Smooth muscle cell (in vitro differentiated cells): ENCODE measurements around the gene ADARB2. TPM values are rescaled to one million over a fixed set of nuclear protein-coding genes. Genes with fewer than 3 reads are reported as not detected.
"Not testable (repeated sequence)": the region's sequence is repeated elsewhere in the genome, so short reads cannot be mapped to it uniquely, and the experiment has no call there.

ENCODE experiments used
- DNase-seq: peaks from one replicate; lab custom pipeline; 2025; ENCODE audit not compliant: unreplicated experiment; lab: John Stamatoyannopoulos, UW
- H2AFZ ChIP-seq: fragments of 200-600 bp; sonication (generic); 2 replicates; pipeline ENCODE4 v1.6.0; 2016; ENCODE audit warnings: antibody characterized with exemption, low read depth, mild to moderate bottlenecking
- H3F3A ChIP-seq: fragments of 200-600 bp; sonication (generic); 2 replicates; pipeline ENCODE4 v1.6.0; 2017; ENCODE audit warnings: antibody characterized with exemption, low read depth
- H3K27ac ChIP-seq: fragments of 200-600 bp; sonication (generic); 2 replicates; pipeline ENCODE4 v1.5.1; 2016; ENCODE audit warnings: low read depth, mild to moderate bottlenecking
- H3K27me3 ChIP-seq: fragments of 200-600 bp; sonication (generic); 2 replicates; pipeline ENCODE4 v1.6.1; 2016; ENCODE audit warnings: low read depth, mild to moderate bottlenecking
- H3K36me3 ChIP-seq: fragments of 200-600 bp; sonication (generic); 2 replicates; pipeline ENCODE4 v1.5.1; 2016; ENCODE audit warnings: low read depth
- H3K4me1 ChIP-seq: fragments of 200-600 bp; sonication (generic); 2 replicates; pipeline ENCODE4 v1.5.1; 2016; ENCODE audit warnings: low read depth
- H3K4me2 ChIP-seq: fragments of 200-600 bp; sonication (generic); 2 replicates; pipeline ENCODE4 v1.6.0; 2016; ENCODE audit warnings: mild to moderate bottlenecking
- H3K4me3 ChIP-seq: fragments of 200-600 bp; sonication (generic); 2 replicates; pipeline ENCODE4 v1.5.1; 2016; ENCODE audit warnings: mild to moderate bottlenecking
- H3K79me2 ChIP-seq: fragments of 200-600 bp; sonication (generic); 2 replicates; pipeline ENCODE4 v1.6.0; 2016; ENCODE audit warnings: low read depth, mild to moderate bottlenecking
- H3K9ac ChIP-seq: fragments of 200-600 bp; sonication (generic); 2 replicates; pipeline ENCODE4 v1.6.0; 2016; ENCODE audit warnings: low read depth
- H3K9me3 ChIP-seq: fragments of 200-600 bp; sonication (generic); replicated peaks from 2 replicates; pipeline ENCODE4 v1.5.1; 2016; ENCODE audit warnings: low read depth
- H4K20me1 ChIP-seq: fragments of 200-600 bp; sonication (generic); 2 replicates; pipeline ENCODE4 v1.6.0; 2016; ENCODE audit warnings: low read depth
- CTCF ChIP-seq: fragments of 200-600 bp; sonication (generic); IDR thresholded peaks from 2 replicates; pipeline ENCODE4 v1.5.1; 2017; ENCODE audit warnings: borderline replicate concordance, mild to moderate bottlenecking, antibody characterized with exemption; ENCODE audit not compliant: insufficient read depth, poor library complexity, severe bottlenecking
- WGBS: methylation state at CpG from one replicate; pipeline ENCODE4 v1.1.7; 2016; ENCODE audit warnings: low lambda C conversion rate; 5-methylcytosine and 5-hydroxymethylcytosine counted together
- polyA plus RNA-seq: library from polyadenylated mRNA; unstranded; fragments of >200 nt; fragmentation: Nextera tagmentation; extraction: Ambion mirVana; gene quantifications from 2 replicates; pipeline ENCODE4 v1.2.1, GENCODE V29; 2016
- total RNA-seq: library from RNA; depleted of rRNA; stranded (reverse); fragments of >200 nt; gene quantifications from 2 replicates; pipeline ENCODE4 v1.2.3, GENCODE V29; 2014

The ADARB2 gene
- total and polyA plus RNA-seq, 2 experiments from 2014 or later, result 0.13 to 0.39 TPM

DNA sequence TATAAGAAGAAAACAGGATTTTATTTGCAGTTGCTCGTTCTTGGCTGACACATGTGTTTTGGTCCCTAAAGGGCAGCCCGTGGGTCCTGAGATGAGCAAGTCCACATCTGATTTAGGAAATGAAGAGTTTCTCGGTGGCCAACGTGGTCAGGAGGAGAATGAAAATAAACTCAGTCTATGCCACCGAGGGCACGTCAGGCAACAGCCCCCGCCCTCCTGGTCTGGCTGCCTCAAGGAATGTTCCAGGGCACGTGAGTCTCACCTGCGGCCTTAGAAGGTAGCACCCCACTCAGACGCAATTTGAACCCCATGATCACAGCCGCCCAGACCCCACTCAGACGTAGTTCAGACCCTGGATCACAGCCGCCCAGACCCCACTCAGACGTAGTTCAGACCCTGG, 197.2 kb downstream of the ADARB2 start:
- H3K4me1 ChIP-seq, result no peaks in the 10 kb centered on the region
- H3K9ac ChIP-seq, result no peak overlapping the region
- no peak overlapping the region for H3K4me3 ChIP-seq
- no peak overlapping the region for H3K27ac ChIP-seq
- no peak overlapping the region for H3K4me2 ChIP-seq
- TF ChIP-seq CTCF, result no peak
- H3K79me2 ChIP-seq, result no peaks in the 10 kb centered on the region
- H3K27me3 ChIP-seq, result no peaks in the 10 kb centered on the region
- H3K9me3 ChIP-seq, result no peaks in the 10 kb centered on the region
- no peaks in the 10 kb centered on the region for H3K36me3 ChIP-seq
- no peak for DNase-seq
- H2AFZ ChIP-seq, result no peak overlapping the region
- WGBS, result 95% methylated on average over 14 of the region's 14 CpGs
- no peaks in the 10 kb centered on the region for H3F3A ChIP-seq
- H4K20me1 ChIP-seq, result no peaks in the 10 kb centered on the region

DNA sequence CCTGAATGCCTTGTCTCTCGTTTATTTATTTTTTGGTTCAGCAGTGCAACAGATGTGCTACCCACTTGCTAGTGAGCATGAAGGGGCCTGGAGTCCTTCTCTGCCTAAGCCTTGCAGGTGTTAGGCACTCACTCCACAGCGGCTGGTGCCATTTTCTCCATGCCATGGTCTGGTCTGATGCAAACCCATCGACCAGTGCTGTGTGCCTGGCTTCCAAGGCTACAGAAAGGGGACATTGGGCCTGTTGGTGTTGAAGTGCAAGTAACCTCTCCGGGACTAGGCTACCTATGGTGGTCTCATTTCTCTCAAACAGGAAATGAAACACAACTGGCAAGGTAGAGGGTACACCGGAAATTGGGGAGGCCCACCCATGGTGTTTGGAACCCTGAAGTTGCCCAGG, 198.1 kb downstream of the ADARB2 start:
- Histone ChIP-seq H3K27ac (no peak overlapping the region), H3K4me3 (no peak overlapping the region), H3K4me1 (no peaks in the 10 kb centered on the region), H3K79me2 (no peaks in the 10 kb centered on the region), H3K9ac (no peak overlapping the region), H4K20me1 (no peaks in the 10 kb centered on the region), H3F3A (no peaks in the 10 kb centered on the region), H2AFZ (no peak overlapping the region), H3K9me3 (no peaks in the 10 kb centered on the region), H3K4me2 (no peak overlapping the region), H3K27me3 (no peaks in the 10 kb centered on the region), H3K36me3 (no peaks in the 10 kb centered on the region)
- DNase-seq, result no peak
- WGBS, result 88% methylated on average over 5 of the region's 5 CpGs
- no peak for TF ChIP-seq CTCF

- H3K79me2 ChIP-seq, result no peaks in the 10 kb centered on the region
- WGBS, result 84% methylated on average over 20 of the region's 20 CpGs
- no peaks in the 10 kb centered on the region for H3K9me3 ChIP-seq
- no peaks in the 10 kb centered on the region for H3F3A ChIP-seq
- no peaks in the 10 kb centered on the region for H4K20me1 ChIP-seq
- no peaks in the 10 kb centered on the region for H3K36me3 ChIP-seq
- H3K4me1 ChIP-seq, result no peaks in the 10 kb centered on the region
- no peak overlapping the region for H3K27ac ChIP-seq
- no peaks in the 10 kb centered on the region for H3K27me3 ChIP-seq
- H2AFZ ChIP-seq, result no peak overlapping the region
- no peak overlapping the region for H3K4me3 ChIP-seq
- no peak for TF ChIP-seq CTCF
- no peak overlapping the region for H3K9ac ChIP-seq
- no peak for DNase-seq
- no peak overlapping the region for H3K4me2 ChIP-seq
These were observed 198.7 kb downstream of the ADARB2 start for GRCh38 chr10:1538531-1539061.

DNA sequence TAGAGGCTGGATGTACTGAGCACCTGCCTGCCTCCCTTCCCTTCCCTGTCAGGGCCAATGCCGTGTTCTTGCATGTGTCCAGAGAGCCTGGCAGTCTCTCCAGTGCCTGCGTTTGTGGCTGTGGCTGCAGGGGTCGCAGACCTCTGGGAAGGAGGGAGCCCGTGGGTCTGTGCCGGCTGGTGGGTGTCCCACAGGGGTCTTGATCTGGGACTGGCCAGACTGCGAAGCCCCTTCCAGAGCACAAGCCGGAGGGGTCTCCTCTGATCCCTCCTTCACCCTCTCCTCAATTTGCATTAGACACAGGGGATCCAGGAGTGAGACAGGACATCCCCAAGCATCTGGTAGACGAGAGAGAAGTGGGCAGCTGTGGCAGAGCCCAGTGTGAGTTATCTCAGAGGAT, 199.2 kb downstream of the ADARB2 start:
- no peaks in the 10 kb centered on the region for H3K9me3 ChIP-seq

GRCh38 chr10:1537449-1537848, 199.9 kb downstream of the ADARB2 start:
- 94% methylated on average over 2 of the region's 2 CpGs for WGBS
- H3K4me1 ChIP-seq, DNase-seq, H3K36me3 ChIP-seq, H3F3A ChIP-seq, H3K4me3 ChIP-seq, H3K27ac ChIP-seq, H2AFZ ChIP-seq, H3K9me3 ChIP-seq, H3K4me2 ChIP-seq, H3K27me3 ChIP-seq, H4K20me1 ChIP-seq, H3K79me2 ChIP-seq, H3K9ac ChIP-seq: not testable (repeated sequence)

More for the DNA sequence above, 199.2 kb downstream of the ADARB2 start:
- no peaks in the 10 kb centered on the region for H4K20me1 ChIP-seq
- no peaks in the 10 kb centered on the region for H3K79me2 ChIP-seq
- no peaks in the 10 kb centered on the region for H3K27me3 ChIP-seq
- no peak overlapping the region for H3K9ac ChIP-seq
- WGBS, result 87% methylated on average over 8 of the region's 8 CpGs
- no peak overlapping the region for H3K4me3 ChIP-seq
- TF ChIP-seq CTCF, result no peak
- no peak overlapping the region for H3K4me2 ChIP-seq
- no peak overlapping the region for H3K27ac ChIP-seq
- H3F3A ChIP-seq, result no peaks in the 10 kb centered on the region
- H2AFZ ChIP-seq, result no peak overlapping the region
- no peaks in the 10 kb centered on the region for H3K36me3 ChIP-seq
- DNase-seq, result no peak
- no peaks in the 10 kb centered on the region for H3K4me1 ChIP-seq
